Pancreas (tissue), 10 donors: ENCODE results near the gene DENND4B. TPM values are rescaled to one million over a fixed set of nuclear protein-coding genes. Genes with fewer than 3 reads are reported as not detected.
"Not testable (repeated sequence)": the region's sequence is repeated elsewhere in the genome, so short reads cannot be mapped to it uniquely, and the experiment has no call there.

Experiments
- ATAC-seq, 4 donors: fragments of 200-7000 bp; cut with Tn5 transposase; one replicate each; pipeline versions ENCODE4 v1.8.0 to v1.9.1; 2020; ENCODE audit warnings: mild to moderate bottlenecking in 4 of 4, moderate library complexity in 4 of 4
- DNase-seq, 6 donors: peaks; one replicate each; pipeline ENCODE4 v3.0.0-alpha.2; 2020
- FAIRE-seq: peaks from 2 replicates; lab custom pipeline; 2012; peaks lifted over from hg19 to GRCh38; lab: Jason Lieb, UNC
- H3K27ac ChIP-seq, 4 donors: fragments of 200-600 bp; sonication (generic); 1 replicate in 3 of 4; 2 replicates in 1 of 4; pipeline versions ENCODE4 v1.5.0 to v1.8.0; 2020
- H3K27me3 ChIP-seq, 4 donors: fragments of 200-600 bp; one replicate each; pipeline ENCODE4 v1.8.0; 2021
- H3K36me3 ChIP-seq, 3 donors: fragments of 200-600 bp; sonication (generic) in 1 of 3; one replicate each; pipeline versions ENCODE4 v1.5.0 to v1.8.0; 2020 to 2021
- H3K4me1 ChIP-seq, 3 donors: fragments of 200-600 bp; one replicate each; pipeline ENCODE4 v1.8.0; 2021
- H3K4me3 ChIP-seq, 4 donors: fragments of 200-600 bp; sonication (generic) in 2 of 4; one replicate each; pipeline versions ENCODE4 v1.5.0 to v1.8.0; 2020 to 2021
- H3K9me3 ChIP-seq, 4 donors: fragments of 200-600 bp; one replicate each; pipeline ENCODE4 v1.8.0; 2021
- CTCF ChIP-seq, 4 donors: fragments of 200-600 bp; sonication (generic) in 3 of 4; IDR thresholded peaks; one replicate each; pipeline versions ENCODE4 v1.5.0 to v1.8.0; 2021; ENCODE audit warnings: antibody characterized with exemption in 4 of 4
- WGBS, 2 donors: extraction: QIAGEN DNeasy Blood & Tissue Kit; methylation state at CpG; one replicate each; pipeline ENCODE4 v1.1.7; 2013; 5-methylcytosine and 5-hydroxymethylcytosine counted together
- intact Hi-C, 3 donors: fragments of 100-400 bp; cut with DNase I; formaldehyde crosslinking; loops; one replicate each; pipeline versions ENCODE4 v1.11.1 to v1.14.2; 2022
- polyA plus RNA-seq, 2 donors: library from polyadenylated mRNA; stranded (reverse); fragments of 200-250 nt; gene quantifications; one replicate each; pipeline ENCODE4 v1.2.3, GENCODE V29; 2013
- total RNA-seq, 6 donors: library from RNA; stranded (reverse); fragmentation: NEBNext Ultra II Directional in 4 of 6; extraction: Animal tissue kit (Norgen Biotek cat#: 25700) in 4 of 6; gene quantifications; one replicate each; pipeline versions ENCODE4 v1.2.1 to v1.2.4, GENCODE V29; 2021 to 2023
- donor health status: healthy with polysubstance abuse.
- donor health status: DM: no; HTN: no; CAD: no; lungs with moderate emphysema.
- donor health status: DM: no; HTN: no; CAD: no.
- donor health status: control.
- donor health status: control.
- donor health status: Bipolar disorder and iron deficiency.
- donor health status: DM: yes; HTN: yes; CAD: no.
- donor health status: DM: no; HTN: no; CAD: no.
- donor health status: DM: no; HTN: no; CAD: no.
- donor health status: DM: yes; HTN: yes; CAD: no.

The DENND4B gene
- total and polyA plus RNA-seq, 8 donors = 17.8 to 57.0 (median 23.9) TPM

GRCh38 chr1:153985341-153985912 is 38.9 kb upstream of the DENND4B start:
- intact Hi-C loops = loop anchor here in 2 of 3 donors (5.0 to 10.0 kb wide), 2 partner anchors 188 to 191 kb away; no protein-coding TSS in a partner anchor
- H3K27ac ChIP-seq = peak overlapping the region in 2 of 4 donors; percentile 73 to 81
- DNase-seq (peak in 1 of 6 donors; percentile 25), FAIRE-seq (no peak), ATAC-seq (peak in 2 of 4 donors; percentile 6 to 14)
- TF ChIP-seq CTCF (IDR thresholded peaks at IDR 0.05) = no peak
- H3K4me1 ChIP-seq = peaks cover 0 to 9% (median 5%) of the 10 kb centered on the region in 3 donors
- no peaks in the 10 kb centered on the region for H3K36me3 ChIP-seq
- 10% methylated on average over 7 of the region's 7 CpGs for WGBS, 2 donors
- peak overlapping the region; percentile 26 to 63 (median 54) for H3K4me3 ChIP-seq
- H3K9me3 ChIP-seq = no peaks in the 10 kb centered on the region
- no peaks in the 10 kb centered on the region for H3K27me3 ChIP-seq

- Histone ChIP-seq H3K9me3 (no peaks in the 10 kb centered on the region), H3K27ac (peak overlapping the region in 1 of 4 donors; percentile 73), H3K36me3 (no peaks in the 10 kb centered on the region), H3K27me3 (no peaks in the 10 kb centered on the region), H3K4me3 (no peak overlapping the region), H3K4me1 (peaks cover 0 to 9% (median 5%) of the 10 kb centered on the region in 3 donors)
- no peak for TF ChIP-seq CTCF (IDR thresholded peaks at IDR 0.05)
- WGBS, 2 donors = 74 to 83% methylated on average over 6 of the region's 6 CpGs
- no peak for FAIRE-seq
- no peak for ATAC-seq
- DNase-seq = no peak
- intact Hi-C loops = loop anchor here in 2 of 3 donors (5.0 to 10.0 kb wide), 2 partner anchors 182 to 190 kb away; no protein-coding TSS in a partner anchor
These were observed 37.8 kb upstream of the DENND4B start for GRCh38 chr1:153984123-153984894.

GRCh38 chr1:153981735-153982134 is 35.2 kb upstream of the DENND4B start:
- 91 to 94% methylated on average over 2 of the region's 2 CpGs for WGBS, 2 donors
- H3K27me3 ChIP-seq, H3K36me3 ChIP-seq, FAIRE-seq, ATAC-seq, H3K9me3 ChIP-seq, H3K27ac ChIP-seq, H3K4me3 ChIP-seq: not testable (repeated sequence)
- peak in 1 of 6 donors; percentile 7 for DNase-seq
- intact Hi-C loops = loop anchor here in 2 of 3 donors (5.0 to 10.0 kb wide), 2 partner anchors 179 to 187 kb away; no protein-coding TSS in a partner anchor
- H3K4me1 ChIP-seq = peaks cover 0 to 13% (median 5%) of the 10 kb centered on the region in 3 donors

GRCh38 chr1:153979091-153979490 is 32.6 kb upstream of the DENND4B start:
- H3K27me3 ChIP-seq, H3K4me3 ChIP-seq, H3K27ac ChIP-seq, H3K9me3 ChIP-seq, FAIRE-seq, intact Hi-C loops, ATAC-seq: not testable (repeated sequence)
- WGBS, 2 donors = 90 to 91% methylated on average over 12 of the region's 12 CpGs
- Histone ChIP-seq H3K36me3 (peaks cover 5 to 15% (median 14%) of the 10 kb centered on the region in 3 donors), H3K4me1 (peaks cover 0 to 15% (median 0%) of the 10 kb centered on the region in 3 donors)
- DNase-seq = peak in 1 of 6 donors; percentile 9

- intact Hi-C loops = no loop called here
- H3K27me3 ChIP-seq = no peaks in the 10 kb centered on the region
- H3K9me3 ChIP-seq = no peaks in the 10 kb centered on the region
- peaks cover 0 to 15% (median 0%) of the 10 kb centered on the region in 3 donors for H3K4me1 ChIP-seq
- peak overlapping the region in 2 of 4 donors; percentile 73 to 93 for H3K4me3 ChIP-seq
- no peak for ATAC-seq
- FAIRE-seq = no peak
- 46 to 53% methylated on average over 9 of the region's 9 CpGs for WGBS, 2 donors
- H3K36me3 ChIP-seq = peaks cover 5 to 21% (median 21%) of the 10 kb centered on the region in 3 donors
- H3K27ac ChIP-seq = peak overlapping the region in 3 of 4 donors; percentile 88 to 93 (median 91)
- no peak for DNase-seq
- TF ChIP-seq CTCF (IDR thresholded peaks at IDR 0.05) = no peak
These were observed 31.9 kb upstream of the DENND4B start for GRCh38 chr1:153978274-153978909.
